A673 (cell line): Measurements from ENCODE around the gene IQGAP1. TPM values are rescaled to one million over a fixed set of nuclear protein-coding genes. Genes with fewer than 3 reads are reported as not detected.

Source experiments
- BruUV-seq: library from RNA; stranded (reverse); fragments of 400-500 nt; replicated peaks from 2 replicates; lab custom pipeline; 2021; lab: Mats Ljungman, UMichigan
- CTCF ChIA-PET: fragments of 300-600 bp; sonication (Branson Sonifier 250); formaldehyde crosslinking; loops from one replicate; lab custom pipeline; 2022; ENCODE audit warnings: antibody characterized with exemption; lab: Charles Lee
- POLR2A ChIA-PET: fragments of 300-600 bp; sonication (Branson Sonifier 250); formaldehyde crosslinking; loops from one replicate; lab custom pipeline; 2022; ENCODE audit warnings: antibody characterized with exemption; ENCODE audit not compliant: low non-redundant PET; lab: Charles Lee
- DNase-seq: peaks from one replicate; pipeline ENCODE4 v3.0.0-alpha.2; 2015; ENCODE audit warnings: low spot score
- H3K27ac ChIP-seq: fragments of 200-600 bp; sonication (generic); 2 replicates; pipeline ENCODE4 v1.5.1; 2016; ENCODE audit warnings: mixed run types, low read depth, mild to moderate bottlenecking, mixed read lengths, antibody characterized with exemption, low read length; ENCODE audit not compliant: poor library complexity, severe bottlenecking
- H3K27me3 ChIP-seq: fragments of 200-600 bp; sonication (generic); replicated peaks from 2 replicates; pipeline ENCODE4 v1.6.1; 2017; ENCODE audit warnings: mixed run types, low read depth, mild to moderate bottlenecking, mixed read lengths, antibody characterized with exemption, low read length; ENCODE audit not compliant: insufficient read depth, poor library complexity
- H3K36me3 ChIP-seq: fragments of 200-600 bp; sonication (generic); 2 replicates; pipeline ENCODE4 v1.6.1; 2016; ENCODE audit warnings: mixed run types, mild to moderate bottlenecking, mixed read lengths, antibody characterized with exemption, low read length; ENCODE audit not compliant: insufficient read depth, poor library complexity, severe bottlenecking
- H3K4me1 ChIP-seq: fragments of 200-600 bp; sonication (generic); 2 replicates; pipeline ENCODE4 v1.6.1; 2017; ENCODE audit warnings: mixed run types, mild to moderate bottlenecking, mixed read lengths, antibody characterized with exemption, low read length; ENCODE audit not compliant: insufficient read depth, poor library complexity, severe bottlenecking
- H3K4me3 ChIP-seq: fragments of 200-600 bp; sonication (generic); 2 replicates; pipeline ENCODE4 v1.5.1; 2016; ENCODE audit warnings: low read depth, mixed run types, mild to moderate bottlenecking, mixed read lengths, low read length; ENCODE audit not compliant: poor library complexity, severe bottlenecking
- H3K9me3 ChIP-seq: fragments of 200-600 bp; sonication (generic); 2 replicates; pipeline ENCODE4 v1.6.1; 2016; ENCODE audit warnings: mixed run types, low read depth, mild to moderate bottlenecking, mixed read lengths, antibody characterized with exemption, low read length; ENCODE audit not compliant: poor library complexity, severe bottlenecking
- CTCF ChIP-seq: fragments of 300-800, 200-600 bp; sonication (generic); conservative IDR thresholded peaks from 2 replicates; pipeline ENCODE4 v1.5.1; 2017; ENCODE audit warnings: low read depth, mild to moderate bottlenecking, antibody characterized with exemption, low read length, moderate library complexity, mixed read lengths
- EZH2 ChIP-seq: fragments of 200-600 bp; sonication (generic); IDR thresholded peaks from 2 replicates; pipeline ENCODE4 v1.6.1; 2017; ENCODE audit warnings: borderline replicate concordance, low read depth, mild to moderate bottlenecking, mixed read lengths, antibody characterized with exemption, low read length; ENCODE audit not compliant: poor library complexity, severe bottlenecking
- intact Hi-C: fragments of 100-400 bp; cut with micrococcal nuclease; formaldehyde crosslinking; loops from one replicate; pipeline ENCODE4 v1.10.0; 2022; ENCODE audit not compliant: unreplicated experiment
- total RNA-seq: library from RNA; stranded (reverse); gene quantifications from 2 replicates; pipeline ENCODE4 v1.2.3, GENCODE V29; 2021

The IQGAP1 gene
- total RNA-seq, 1 experiment from 2014 or later: 119 TPM

GRCh38 chr15:90458061-90458460 is 70.0 kb downstream of the IQGAP1 start:
- H3K4me3 ChIP-seq: no peak overlapping the region
- peaks cover 51% of the 10 kb centered on the region for H3K36me3 ChIP-seq
- TF ChIP-seq CTCF: no peak
- no peak overlapping the region for H3K27ac ChIP-seq
- ChIA-PET POLR2A (no interaction called here), CTCF (no interaction called here)
- H3K4me1 ChIP-seq: no peaks in the 10 kb centered on the region
- BruUV-seq: no TSS peak
- DNase-seq: no peak
- H3K9me3 ChIP-seq: no peaks in the 10 kb centered on the region
- H3K27me3 ChIP-seq: no peaks in the 10 kb centered on the region
- intact Hi-C loops: no loop called here

- POLR2A ChIA-PET: no interaction called here
- H3K9me3 ChIP-seq: no peaks in the 10 kb centered on the region
- no peak overlapping the region for H3K4me3 ChIP-seq
- H3K27me3 ChIP-seq: no peaks in the 10 kb centered on the region
- no peak for DNase-seq
- no peaks in the 10 kb centered on the region for H3K4me1 ChIP-seq
- TF ChIP-seq EZH2 (no peak), CTCF (no peak)
- no peak overlapping the region for H3K27ac ChIP-seq
- intact Hi-C loops: no loop called here
- CTCF ChIA-PET: interaction anchor here (0.5 to 0.6 kb wide), 2 partner anchors 22 to 37 kb away, joined by 4 to 12 read pairs; no protein-coding TSS in a partner anchor
- BruUV-seq: no TSS peak
- peaks cover 48% of the 10 kb centered on the region for H3K36me3 ChIP-seq
Measured at GRCh38 chr15:90459368-90459767, 71.3 kb downstream of the IQGAP1 start.

- peaks cover 7% of the 10 kb centered on the region for H3K4me1 ChIP-seq
- no TSS peak for BruUV-seq
- intact Hi-C loops: no loop called here
- POLR2A ChIA-PET: no interaction called here
- H3K27me3 ChIP-seq: no peaks in the 10 kb centered on the region
- no peak for DNase-seq
- TF ChIP-seq EZH2 (no peak), CTCF (no peak)
- H3K36me3 ChIP-seq: peaks cover 41% of the 10 kb centered on the region
- CTCF ChIA-PET: interaction anchor here (0.6 kb wide), 1 partner anchor 36 kb away, joined by 4 read pairs; no protein-coding TSS in a partner anchor
- H3K27ac ChIP-seq: no peak overlapping the region
- no peaks in the 10 kb centered on the region for H3K9me3 ChIP-seq
- no peak overlapping the region for H3K4me3 ChIP-seq
Measured at GRCh38 chr15:90460142-90460824, 72.2 kb downstream of the IQGAP1 start.
